ENCODE measurements around the gene HAPLN2.

Gene HAPLN2

GRCh38 chr1:156578055-156578454 lies 41.2 kb upstream of the HAPLN2 start:
- no peak for TF ChIP-seq CTCF (conservative IDR thresholded peaks at IDR 0.05; ENCODE audit: low read depth, low read length)
- no peak overlapping the region for H3K4me3 ChIP-seq (ENCODE audit: low read length)
- DNase-seq (ENCODE audit: low read depth): no peak

- DNase-seq (ENCODE audit: low read depth): no peak
- no peak within 1 kb of the TSS for H3K4me3 ChIP-seq (ENCODE audit: low read length)
- no peak for TF ChIP-seq CTCF (conservative IDR thresholded peaks at IDR 0.05; ENCODE audit: low read depth, low read length)
Observed at GRCh38 chr1:156579472-156579871, 39.7 kb upstream of the HAPLN2 start, which contains the start of gene TTC24. Gene TTC24, plus strand, starts transcription at chr1:156579723. Its CDS starts 1,642 bp downstream, at chr1:156581365.

- no peak for TF ChIP-seq CTCF (conservative IDR thresholded peaks at IDR 0.05; ENCODE audit: low read depth, low read length)
- no peak overlapping the region for H3K4me3 ChIP-seq (ENCODE audit: low read length)
- no peak for DNase-seq (ENCODE audit: low read depth)
Observed at GRCh38 chr1:156581661-156582387, 37.4 kb upstream of the HAPLN2 start.

- H3K4me3 ChIP-seq (ENCODE audit: low read length): no peak overlapping the region
- DNase-seq (ENCODE audit: low read depth): no peak
- no peak for TF ChIP-seq CTCF (conservative IDR thresholded peaks at IDR 0.05; ENCODE audit: low read depth, low read length)
Observed at GRCh38 chr1:156582388-156583017, 36.7 kb upstream of the HAPLN2 start.

GRCh38 chr1:156583821-156584622 lies 35.2 kb upstream of the HAPLN2 start:
- H3K4me3 ChIP-seq (ENCODE audit: low read length): no peak overlapping the region
- no peak for DNase-seq (ENCODE audit: low read depth)
- TF ChIP-seq CTCF (conservative IDR thresholded peaks at IDR 0.05; ENCODE audit: low read depth, low read length): peak; percentile 96

GRCh38 chr1:156584813-156585212 lies 34.4 kb upstream of the HAPLN2 start:
- TF ChIP-seq CTCF (conservative IDR thresholded peaks at IDR 0.05; ENCODE audit: low read depth, low read length): peak; percentile 60
- DNase-seq (ENCODE audit: low read depth): no peak
- no peak overlapping the region for H3K4me3 ChIP-seq (ENCODE audit: low read length)
